Glutamatergic neuron (in vitro differentiated cells): Measurements from ENCODE around the gene ZMAT2. TPM values are rescaled to one million over a fixed set of nuclear protein-coding genes. Genes with fewer than 3 reads are reported as not detected.
A peak's percentile ranks its signal among the peaks of the same experiment; 100 is the strongest.
"Not testable (repeated sequence)": the region's sequence is repeated elsewhere in the genome, so short reads cannot be mapped to it uniquely, and the experiment has no call there.

Experiments
- DNase-seq: peaks from one replicate; pipeline ENCODE4 v3.0.0; 2022
- H3K27ac Mint-ChIP-seq: one replicate; pipeline ENCODE4 v1.8.0; 2020; ENCODE audit warnings: mild to moderate bottlenecking, mixed read lengths, inconsistent platforms; ENCODE audit not compliant: unreplicated experiment
- H3K27me3 Mint-ChIP-seq: one replicate; pipeline ENCODE4 v1.8.0; 2020; ENCODE audit warnings: mild to moderate bottlenecking, moderate library complexity, mixed read lengths, inconsistent platforms; ENCODE audit not compliant: unreplicated experiment
- H3K36me3 Mint-ChIP-seq: one replicate; pipeline ENCODE4 v1.8.0; 2020; ENCODE audit warnings: mild to moderate bottlenecking, mixed read lengths, inconsistent platforms; ENCODE audit not compliant: unreplicated experiment
- H3K4me1 Mint-ChIP-seq: one replicate; pipeline ENCODE4 v1.8.0; 2020; ENCODE audit warnings: mild to moderate bottlenecking, low read depth, mixed read lengths, inconsistent platforms; ENCODE audit not compliant: unreplicated experiment
- H3K4me3 Mint-ChIP-seq: one replicate; pipeline ENCODE4 v1.8.0; 2020; ENCODE audit warnings: mild to moderate bottlenecking, mixed read lengths, inconsistent platforms; ENCODE audit not compliant: unreplicated experiment
- H3K9me3 Mint-ChIP-seq: one replicate; pipeline ENCODE4 v1.8.0; 2020; ENCODE audit warnings: mild to moderate bottlenecking, moderate library complexity, mixed read lengths, inconsistent platforms; ENCODE audit not compliant: unreplicated experiment
- CTCF ChIP-seq: fragments of 200-600 bp; sonication (generic); IDR thresholded peaks from one replicate; pipeline ENCODE4 v1.5.0; 2021; ENCODE audit not compliant: partially characterized antibody, unreplicated experiment
- total RNA-seq: library from RNA; stranded (reverse); fragmentation: NEBNext Ultra II Directional; extraction: Animal tissue kit (Norgen Biotek cat#: 25700); gene quantifications from one replicate; pipeline ENCODE4 v1.2.1, GENCODE V29; 2021; ENCODE audit not compliant: unreplicated experiment

The ZMAT2 gene
- total RNA-seq, 1 donor from 2014 or later, result 71.3 TPM

GRCh38 chr5:140694276-140694675, 6.0 kb upstream of the ZMAT2 start:
- Mint-ChIP-seq H3K4me1 (peaks cover 9% of the 10 kb centered on the region), H3K27me3 (peaks cover 17% of the 10 kb centered on the region), H3K9me3 (peaks cover 13% of the 10 kb centered on the region), H3K36me3 (peaks cover 4% of the 10 kb centered on the region), H3K27ac (no peak overlapping the region), H3K4me3 (no peak overlapping the region)
- no peak for TF ChIP-seq CTCF
- no peak for DNase-seq

GRCh38 chr5:140696891-140697492, 3.3 kb upstream of the ZMAT2 start:
- peaks cover 3% of the 10 kb centered on the region for H3K9me3 Mint-ChIP-seq
- peaks cover 6% of the 10 kb centered on the region for H3K27me3 Mint-ChIP-seq
- peak overlapping the region; percentile 22 for H3K27ac Mint-ChIP-seq
- H3K4me3 Mint-ChIP-seq, result peak overlapping the region; percentile 20
- H3K4me1 Mint-ChIP-seq, result peaks cover 12% of the 10 kb centered on the region
- TF ChIP-seq CTCF, result no peak
- H3K36me3 Mint-ChIP-seq, result peaks cover 8% of the 10 kb centered on the region
- no peak for DNase-seq

DNA sequence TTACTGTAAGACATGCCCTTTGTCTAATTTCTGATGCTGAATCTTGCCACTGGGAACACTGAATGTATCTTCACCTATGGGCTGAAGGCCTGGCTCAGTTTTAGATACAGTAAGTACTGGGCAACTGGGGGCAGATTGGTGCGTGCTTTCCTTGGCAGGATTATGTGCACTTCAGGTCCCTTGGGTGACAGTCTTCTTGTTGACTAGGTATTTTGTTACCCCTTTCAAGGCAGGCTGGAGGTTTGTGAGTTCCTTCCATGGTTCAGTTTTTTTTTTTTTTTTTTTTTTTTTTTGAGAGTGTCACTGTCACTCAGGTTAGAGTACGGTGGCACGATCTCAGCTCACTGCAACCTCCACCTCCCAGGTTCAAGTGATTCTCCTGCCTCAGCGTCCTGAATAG, 7.6 kb downstream of the ZMAT2 start:
- Mint-ChIP-seq H3K27ac (no peak overlapping the region), H3K36me3 (peaks cover 4% of the 10 kb centered on the region), H3K9me3 (peaks cover 8% of the 10 kb centered on the region), H3K27me3 (peaks cover 14% of the 10 kb centered on the region), H3K4me3 (no peak overlapping the region), H3K4me1 (peaks cover 8% of the 10 kb centered on the region)
- no peak for TF ChIP-seq CTCF
- no peak for DNase-seq

DNA sequence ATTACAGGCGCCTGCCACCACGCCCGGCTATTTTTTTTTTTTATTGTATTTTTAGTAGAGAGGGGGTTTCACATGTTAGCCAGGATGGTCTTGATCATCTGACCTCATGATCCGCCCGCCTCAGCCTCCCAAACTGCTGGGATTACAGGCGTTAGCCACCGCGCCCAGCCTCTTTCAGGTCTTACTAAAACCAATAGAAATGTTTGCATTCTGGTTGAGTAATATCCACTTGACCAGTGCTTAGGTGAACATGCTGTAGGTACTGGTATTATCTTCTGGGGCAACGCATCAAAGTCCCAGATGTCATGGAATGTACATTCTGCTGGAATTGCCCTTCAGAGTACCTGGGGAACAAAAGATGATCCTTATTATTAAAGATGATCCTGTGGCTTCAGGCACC, 8.5 kb downstream of the ZMAT2 start:
- not testable (repeated sequence) for H3K4me1 Mint-ChIP-seq, DNase-seq, H3K36me3 Mint-ChIP-seq, H3K27ac Mint-ChIP-seq, H3K9me3 Mint-ChIP-seq, H3K4me3 Mint-ChIP-seq
- peaks cover 14% of the 10 kb centered on the region for H3K27me3 Mint-ChIP-seq

- H3K36me3 Mint-ChIP-seq, result peaks cover 4% of the 10 kb centered on the region
- peak overlapping the region; percentile 89 for H3K27ac Mint-ChIP-seq
Measured at GRCh38 chr5:140710899-140711552, 10.8 kb downstream of the ZMAT2 start.

More at GRCh38 chr5:140710899-140711552, 10.8 kb downstream of the ZMAT2 start:
- H3K9me3 Mint-ChIP-seq, result peaks cover 8% of the 10 kb centered on the region
- peaks cover 8% of the 10 kb centered on the region for H3K4me1 Mint-ChIP-seq
- peak; percentile 70 for DNase-seq
- H3K4me3 Mint-ChIP-seq, result peak overlapping the region; percentile 91
- peaks cover 12% of the 10 kb centered on the region for H3K27me3 Mint-ChIP-seq
- TF ChIP-seq CTCF, result no peak
